Hepatocyte (in vitro differentiated cells): ENCODE results near the gene RGR. TPM values are rescaled to one million over a fixed set of nuclear protein-coding genes. Genes with fewer than 3 reads are reported as not detected.

Experiments
- DNase-seq: peaks from one replicate; pipeline ENCODE4 v3.0.0-alpha.2; 2016; ENCODE audit warnings: low spot score
- H2AFZ ChIP-seq: fragments of 200-600 bp; sonication (generic); 2 replicates; pipeline ENCODE4 v1.6.0; 2016; ENCODE audit warnings: antibody characterized with exemption, mild to moderate bottlenecking
- H3K27ac ChIP-seq: fragments of 200-600 bp; sonication (generic); 2 replicates; pipeline ENCODE4 v1.5.1; 2016; ENCODE audit warnings: mild to moderate bottlenecking
- H3K27me3 ChIP-seq: fragments of 200-600 bp; sonication (generic); 2 replicates; pipeline ENCODE4 v1.6.1; 2016
- H3K36me3 ChIP-seq: fragments of 200-600 bp; sonication (generic); replicated peaks from 2 replicates; pipeline ENCODE4 v1.5.1; 2016; ENCODE audit warnings: low read depth; ENCODE audit not compliant: insufficient read depth
- H3K4me1 ChIP-seq: fragments of 200-600 bp; sonication (generic); 2 replicates; pipeline ENCODE4 v1.5.1; 2016; ENCODE audit warnings: mild to moderate bottlenecking, moderate library complexity; ENCODE audit not compliant: insufficient read depth
- H3K4me2 ChIP-seq: fragments of 200-600 bp; sonication (generic); 2 replicates; pipeline ENCODE4 v1.6.0; 2016
- H3K4me3 ChIP-seq: fragments of 200-600 bp; sonication (generic); 2 replicates; pipeline ENCODE4 v1.5.1; 2016; ENCODE audit warnings: mild to moderate bottlenecking
- H3K79me2 ChIP-seq: fragments of 200-600 bp; sonication (generic); 2 replicates; pipeline ENCODE4 v1.6.0; 2017; ENCODE audit warnings: mild to moderate bottlenecking
- H3K9me2 ChIP-seq: fragments of 200-600 bp; sonication (generic); replicated peaks from 2 replicates; pipeline ENCODE4 v1.6.0; 2017; ENCODE audit warnings: mild to moderate bottlenecking; ENCODE audit not compliant: insufficient read depth
- H3K9me3 ChIP-seq: fragments of 200-600 bp; sonication (generic); 2 replicates; pipeline ENCODE4 v1.5.1; 2016; ENCODE audit warnings: low read depth, mild to moderate bottlenecking
- H4K20me1 ChIP-seq: fragments of 200-600 bp; sonication (generic); 2 replicates; pipeline ENCODE4 v1.6.0; 2016; ENCODE audit warnings: mild to moderate bottlenecking; ENCODE audit not compliant: insufficient read depth, poor library complexity, severe bottlenecking
- EZH2 ChIP-seq: fragments of 200-600 bp; sonication (generic); IDR thresholded peaks from 2 replicates; pipeline ENCODE4 v1.6.1; 2016; ENCODE audit warnings: antibody characterized with exemption, mild to moderate bottlenecking, borderline replicate concordance
- EZH2phosphoT487 ChIP-seq: fragments of 200-600 bp; sonication (generic); IDR thresholded peaks from one replicate; pipeline ENCODE4 v1.6.1; 2018; ENCODE audit warnings: antibody characterized with exemption, mild to moderate bottlenecking, low read depth, moderate library complexity; ENCODE audit not compliant: unreplicated experiment, severe bottlenecking
- WGBS: methylation state at CpG from one replicate; pipeline ENCODE4 v1.1.6; 2016; ENCODE audit warnings: low lambda C conversion rate; ENCODE audit errors: missing lambda C conversion rate; 5-methylcytosine and 5-hydroxymethylcytosine counted together
- polyA plus RNA-seq: library from polyadenylated mRNA; unstranded; fragments of >200 nt; fragmentation: Nextera tagmentation; extraction: Ambion mirVana; gene quantifications from 2 replicates; pipeline ENCODE4 v1.2.1, GENCODE V29; 2016
- total RNA-seq: library from RNA; depleted of rRNA; stranded (reverse); fragments of >200 nt; gene quantifications from 2 replicates; pipeline ENCODE4 v1.2.3, GENCODE V29; 2014
- TF ChIP-seq, protein P1 (sequence below): fragments of 200-600 bp; sonication (generic); IDR thresholded peaks from 2 replicates; pipeline ENCODE4 v1.5.1; 2016; ENCODE audit warnings: antibody characterized with exemption, mild to moderate bottlenecking; ENCODE audit not compliant: poor library complexity

The RGR gene
- total and polyA plus RNA-seq, 2 experiments from 2014 or later = not detected

DNA sequence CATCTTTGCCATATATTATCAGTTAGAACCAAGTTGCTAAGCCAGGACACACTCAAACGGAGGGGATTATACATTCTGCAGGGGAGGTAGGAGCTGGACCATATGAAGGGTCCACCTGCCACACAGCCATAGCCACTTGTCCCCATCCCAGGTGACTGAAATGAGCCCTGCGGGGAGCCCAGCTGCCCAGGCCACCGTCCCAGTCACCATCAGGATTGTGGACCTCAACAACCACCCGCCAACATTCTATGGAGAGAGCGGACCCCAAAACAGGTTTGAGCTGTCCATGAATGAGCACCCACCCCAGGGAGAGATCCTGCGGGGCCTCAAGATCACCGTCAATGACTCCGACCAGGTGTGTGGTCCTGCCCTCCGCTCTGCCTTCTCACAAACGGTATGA lies 36.8 kb upstream of the RGR start:
- TF ChIP-seq EZH2 = no peak
- TF ChIP-seq EZH2phosphoT487 = no peak
- TF ChIP-seq, protein P1, sequence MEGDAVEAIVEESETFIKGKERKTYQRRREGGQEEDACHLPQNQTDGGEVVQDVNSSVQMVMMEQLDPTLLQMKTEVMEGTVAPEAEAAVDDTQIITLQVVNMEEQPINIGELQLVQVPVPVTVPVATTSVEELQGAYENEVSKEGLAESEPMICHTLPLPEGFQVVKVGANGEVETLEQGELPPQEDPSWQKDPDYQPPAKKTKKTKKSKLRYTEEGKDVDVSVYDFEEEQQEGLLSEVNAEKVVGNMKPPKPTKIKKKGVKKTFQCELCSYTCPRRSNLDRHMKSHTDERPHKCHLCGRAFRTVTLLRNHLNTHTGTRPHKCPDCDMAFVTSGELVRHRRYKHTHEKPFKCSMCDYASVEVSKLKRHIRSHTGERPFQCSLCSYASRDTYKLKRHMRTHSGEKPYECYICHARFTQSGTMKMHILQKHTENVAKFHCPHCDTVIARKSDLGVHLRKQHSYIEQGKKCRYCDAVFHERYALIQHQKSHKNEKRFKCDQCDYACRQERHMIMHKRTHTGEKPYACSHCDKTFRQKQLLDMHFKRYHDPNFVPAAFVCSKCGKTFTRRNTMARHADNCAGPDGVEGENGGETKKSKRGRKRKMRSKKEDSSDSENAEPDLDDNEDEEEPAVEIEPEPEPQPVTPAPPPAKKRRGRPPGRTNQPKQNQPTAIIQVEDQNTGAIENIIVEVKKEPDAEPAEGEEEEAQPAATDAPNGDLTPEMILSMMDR = no peak
- H3K9me3 ChIP-seq = no peaks in the 10 kb centered on the region
- H3K4me3 ChIP-seq = no peak overlapping the region
- DNase-seq = no peak
- no peak overlapping the region for H2AFZ ChIP-seq
- WGBS = 91% methylated on average over 10 of the region's 10 CpGs
- no peak overlapping the region for H3K4me2 ChIP-seq
- no peaks in the 10 kb centered on the region for H3K79me2 ChIP-seq
- H3K4me1 ChIP-seq = no peaks in the 10 kb centered on the region
- H3K36me3 ChIP-seq = no peaks in the 10 kb centered on the region
- no peaks in the 10 kb centered on the region for H4K20me1 ChIP-seq
- H3K9me2 ChIP-seq = no peaks in the 10 kb centered on the region
- H3K27me3 ChIP-seq = no peaks in the 10 kb centered on the region
- no peak overlapping the region for H3K27ac ChIP-seq

DNA sequence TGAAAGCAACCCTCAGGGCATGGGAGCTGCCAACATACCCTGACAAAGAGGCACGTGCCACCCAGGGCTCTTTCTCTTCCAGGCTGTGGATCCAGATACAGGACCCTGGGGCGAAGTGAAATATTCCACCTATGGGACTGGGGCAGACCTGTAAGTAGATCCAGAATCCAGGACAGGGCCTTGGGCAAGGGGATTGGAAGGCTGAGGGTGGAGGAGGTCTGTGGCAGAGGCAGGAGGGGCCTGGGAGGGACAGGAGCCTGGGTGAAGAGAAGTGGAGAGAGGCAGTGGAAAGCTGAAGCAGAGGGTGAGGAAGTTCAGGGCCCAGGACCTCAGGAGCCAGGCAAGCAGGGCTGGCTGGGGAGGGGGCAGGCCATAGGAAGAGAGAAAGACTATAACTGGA lies 33.3 kb upstream of the RGR start:
- Histone ChIP-seq H3K9me3 (no peaks in the 10 kb centered on the region), H3K79me2 (no peaks in the 10 kb centered on the region), H3K9me2 (no peaks in the 10 kb centered on the region), H4K20me1 (no peaks in the 10 kb centered on the region), H3K27ac (no peak overlapping the region), H3K4me1 (no peaks in the 10 kb centered on the region), H3K36me3 (no peaks in the 10 kb centered on the region), H2AFZ (no peak overlapping the region), H3K27me3 (no peaks in the 10 kb centered on the region), H3K4me3 (no peak overlapping the region), H3K4me2 (no peak overlapping the region)
- no peak for DNase-seq
- TF ChIP-seq, protein P1 = no peak
- TF ChIP-seq EZH2phosphoT487 (no peak), EZH2 (no peak)
- 89% methylated on average over 2 of the region's 2 CpGs for WGBS

DNA sequence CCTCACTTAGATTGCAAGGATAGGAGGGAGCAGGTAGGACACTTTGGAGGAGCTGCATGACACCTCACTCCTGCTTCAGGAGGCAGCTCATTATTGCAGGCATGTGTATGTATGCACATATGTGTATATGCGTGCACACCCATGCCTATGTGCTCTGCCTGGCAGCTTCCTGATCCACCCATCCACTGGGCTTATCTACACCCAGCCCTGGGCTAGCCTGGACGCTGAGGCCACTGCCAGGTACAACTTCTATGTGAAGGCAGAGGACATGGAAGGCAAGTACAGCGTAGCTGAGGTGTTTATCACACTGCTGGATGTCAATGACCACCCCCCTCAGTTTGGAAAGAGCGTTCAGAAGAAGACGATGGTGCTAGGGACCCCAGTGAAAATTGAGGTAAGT lies 32.8 kb upstream of the RGR start:
- H3K27me3 ChIP-seq = no peaks in the 10 kb centered on the region
- no peak overlapping the region for H2AFZ ChIP-seq
- H3K9me3 ChIP-seq = no peaks in the 10 kb centered on the region
- no peaks in the 10 kb centered on the region for H3K36me3 ChIP-seq
- no peaks in the 10 kb centered on the region for H3K4me1 ChIP-seq
- H3K9me2 ChIP-seq = no peaks in the 10 kb centered on the region
- H3K4me2 ChIP-seq = no peak overlapping the region
- DNase-seq = no peak
- no peaks in the 10 kb centered on the region for H4K20me1 ChIP-seq
- TF ChIP-seq, protein P1 = no peak
- TF ChIP-seq EZH2 (no peak), EZH2phosphoT487 (no peak)
- no peak overlapping the region for H3K27ac ChIP-seq
- WGBS = 74% methylated on average over 5 of the region's 5 CpGs
- H3K4me3 ChIP-seq = no peak overlapping the region
- H3K79me2 ChIP-seq = no peaks in the 10 kb centered on the region

DNA sequence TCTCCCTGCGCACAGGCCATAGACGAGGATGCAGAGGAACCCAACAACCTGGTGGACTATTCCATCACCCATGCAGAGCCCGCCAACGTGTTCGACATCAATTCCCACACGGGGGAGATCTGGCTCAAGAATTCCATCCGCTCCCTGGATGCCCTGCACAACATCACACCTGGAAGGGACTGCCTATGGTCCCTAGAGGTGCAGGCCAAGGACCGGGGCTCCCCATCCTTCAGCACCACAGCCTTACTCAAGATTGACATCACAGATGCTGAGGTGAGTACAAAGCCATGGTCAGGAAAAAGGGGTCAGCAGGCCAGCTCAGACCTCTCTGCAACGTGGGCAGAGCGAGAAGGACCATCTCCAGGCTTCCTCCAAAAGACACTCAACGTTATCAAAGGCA lies 31.8 kb upstream of the RGR start:
- Histone ChIP-seq H3K4me2 (no peak overlapping the region), H3K4me1 (no peaks in the 10 kb centered on the region), H3K4me3 (no peak overlapping the region), H3K79me2 (no peaks in the 10 kb centered on the region), H3K27me3 (no peaks in the 10 kb centered on the region), H3K27ac (no peak overlapping the region), H4K20me1 (no peaks in the 10 kb centered on the region), H2AFZ (no peak overlapping the region), H3K9me3 (no peaks in the 10 kb centered on the region), H3K9me2 (no peaks in the 10 kb centered on the region), H3K36me3 (no peaks in the 10 kb centered on the region)
- TF ChIP-seq EZH2 (no peak), EZH2phosphoT487 (no peak)
- TF ChIP-seq, protein P1 = no peak
- DNase-seq = no peak
- 96% methylated on average over 11 of the region's 11 CpGs for WGBS
